SK-N-SH (cell line): Measurements from ENCODE around the gene CNIH3. TPM values are rescaled to one million over a fixed set of nuclear protein-coding genes. Genes with fewer than 3 reads are reported as not detected.

Source experiments
- CTCF ChIA-PET: fragments of 300-600, 350-600 bp; formaldehyde crosslinking; extraction: SDS; loops from one replicate; lab custom pipeline; 2021; lab: Yijun Ruan, JAX
- POLR2A ChIA-PET: fragments of 350-600 bp; sonication (Branson Sonifier 250); formaldehyde crosslinking; extraction: SDS; loops from one replicate; lab custom pipeline; 2020; ENCODE audit warnings: antibody characterized with exemption, inconsistent platforms; lab: Yijun Ruan, JAX
- DNase-seq: peaks from one replicate; pipeline ENCODE4 v3.0.0; 2012
- H2AFZ ChIP-seq: fragments of 200-600 bp; sonication (generic); 2 replicates; pipeline ENCODE4 v1.8.1; 2016; ENCODE audit warnings: antibody characterized with exemption, mild to moderate bottlenecking, low read depth
- H3F3A ChIP-seq: fragments of 200-600 bp; sonication (generic); replicated peaks from 2 replicates; pipeline ENCODE3; 2016; ENCODE audit warnings: antibody characterized with exemption, mild to moderate bottlenecking; ENCODE audit not compliant: insufficient read depth
- H3K27ac ChIP-seq, 2 experiments: fragments of 200-500 bp in 1 of 2; fragments of 200-600 bp in 1 of 2; sonication (Bioruptor generic) in 1 of 2; sonication (generic), shearing (Covaris generic) in 1 of 2; 2 replicates each; pipeline versions ENCODE4 v1.5.1 to v1.6.1; 2014 to 2016; ENCODE audit warnings: low read depth in 2 of 2, inconsistent platforms in 1 of 2, low read length in 1 of 2, mild to moderate bottlenecking in 1 of 2, mixed read lengths in 1 of 2
- H3K27me3 ChIP-seq: fragments of 200-600 bp; sonication (generic), shearing (Covaris generic); 2 replicates; pipeline ENCODE4 v1.6.1; 2016; ENCODE audit warnings: mixed run types; ENCODE audit not compliant: insufficient read depth
- H3K36me3 ChIP-seq, 2 experiments: fragments of 200-500 bp in 1 of 2; fragments of 200-600 bp in 1 of 2; sonication (Bioruptor generic) in 1 of 2; sonication (generic) in 1 of 2; replicated peaks in 1 of 2; 2 replicates each; pipeline versions ENCODE3 to v1.5.1; 2014 to 2016; ENCODE audit warnings: low read length in 1 of 2, mild to moderate bottlenecking in 1 of 2; ENCODE audit not compliant: insufficient read depth in 2 of 2, control insufficient read depth in 1 of 2
- H3K4me1 ChIP-seq, 2 experiments: fragments of 200-500 bp in 1 of 2; fragments of 200-600 bp in 1 of 2; sonication (Bioruptor generic) in 1 of 2; sonication (generic), shearing (Covaris generic) in 1 of 2; 2 replicates each; pipeline versions ENCODE4 v1.5.1 to v1.6.1; 2014 to 2016; ENCODE audit warnings: low read depth in 1 of 2, low read length in 1 of 2, mixed run types in 1 of 2; ENCODE audit not compliant: insufficient read depth in 2 of 2, control insufficient read depth in 1 of 2
- H3K4me2 ChIP-seq: fragments of 200-600 bp; sonication (generic), shearing (Covaris generic); 2 replicates; pipeline ENCODE4 v1.6.1; 2017; ENCODE audit warnings: mixed run types
- H3K4me3 ChIP-seq, 2 experiments: fragments of 200-500 bp in 1 of 2; fragments of 200-600 bp in 1 of 2; sonication (Bioruptor generic) in 1 of 2; sonication (generic), shearing (Covaris generic) in 1 of 2; 2 replicates each; pipeline versions ENCODE4 v1.5.1 to v1.8.1; 2014 to 2016; ENCODE audit warnings: low read depth in 2 of 2, inconsistent platforms in 1 of 2, low read length in 1 of 2, mild to moderate bottlenecking in 1 of 2, mixed read lengths in 1 of 2, moderate library complexity in 1 of 2
- H3K79me2 ChIP-seq: fragments of 200-600 bp; sonication (generic); 2 replicates; pipeline ENCODE4 v1.8.1; 2017; ENCODE audit warnings: mild to moderate bottlenecking; ENCODE audit not compliant: insufficient read depth
- H3K9ac ChIP-seq: fragments of 200-600 bp; sonication (generic); 2 replicates; pipeline ENCODE4 v1.6.1; 2017; ENCODE audit warnings: mixed run types
- H3K9me2 ChIP-seq: fragments of 200-600 bp; sonication (generic); 2 replicates; pipeline ENCODE4 v1.6.1; 2017; ENCODE audit warnings: mixed run types
- H3K9me3 ChIP-seq: fragments of 200-600 bp; sonication (generic); 2 replicates; pipeline ENCODE4 v1.6.1; 2017; ENCODE audit warnings: mixed run types, mild to moderate bottlenecking, moderate library complexity
- H4K20me1 ChIP-seq: fragments of 200-600 bp; sonication (generic); 2 replicates; pipeline ENCODE4 v1.6.1; 2017; ENCODE audit warnings: mild to moderate bottlenecking, mixed run types; ENCODE audit not compliant: insufficient read depth
- ELF1 ChIP-seq: IDR thresholded peaks from 2 replicates; pipeline ENCODE4 v1.4.0; 2012
- EP300 ChIP-seq, 2 experiments: IDR thresholded peaks; 2 replicates each; pipeline versions ENCODE4 v1.4.0 to v1.6.1; 2012; ENCODE audit warnings: borderline replicate concordance in 1 of 2, low read depth in 1 of 2, low read length in 1 of 2
- FOXJ3 ChIP-seq: sonication (generic); formaldehyde crosslinking; IDR thresholded peaks from 2 replicates; pipeline ENCODE4 v1.5.1; 2020; ENCODE audit warnings: mild to moderate bottlenecking, missing genetic modification reagents
- FOXM1 ChIP-seq: IDR thresholded peaks from 2 replicates; pipeline ENCODE4 v1.4.0; 2012; ENCODE audit warnings: low read depth, mild to moderate bottlenecking
- GABPA ChIP-seq: IDR thresholded peaks from 2 replicates; pipeline ENCODE4 v1.4.0; 2012; ENCODE audit warnings: low read depth, mild to moderate bottlenecking
- GATA2 ChIP-seq: sonication (generic); formaldehyde crosslinking; IDR thresholded peaks from 2 replicates; pipeline ENCODE4 v1.5.0; 2020; ENCODE audit warnings: mild to moderate bottlenecking, missing genetic modification reagents
- JUND ChIP-seq: IDR thresholded peaks from 2 replicates; pipeline ENCODE4 v1.4.0; 2012
- MXI1 ChIP-seq: IDR thresholded peaks from 2 replicates; pipeline ENCODE4 v1.6.1; 2012; ENCODE audit warnings: mild to moderate bottlenecking, low read depth, low read length, improper control_type of control experiment
- NFIC ChIP-seq: IDR thresholded peaks from 2 replicates; pipeline ENCODE4 v1.4.0; 2012; ENCODE audit warnings: borderline replicate concordance
- POLR2AphosphoS5 ChIP-seq: IDR thresholded peaks from 2 replicates; pipeline ENCODE4 v1.6.1; 2012; ENCODE audit warnings: low read depth, low read length
- RAD21 ChIP-seq: IDR thresholded peaks from 2 replicates; pipeline ENCODE4 v1.6.1; 2012; ENCODE audit warnings: mild to moderate bottlenecking, low read length
- RXRA ChIP-seq: IDR thresholded peaks from 2 replicates; pipeline ENCODE4 v1.4.0; 2012; ENCODE audit warnings: low read depth, mild to moderate bottlenecking, borderline replicate concordance
- TAF1 ChIP-seq: IDR thresholded peaks from 2 replicates; pipeline ENCODE4 v1.6.1; 2012; ENCODE audit warnings: low read depth, mild to moderate bottlenecking, low read length, moderate library complexity, borderline replicate concordance
- TCF12 ChIP-seq: IDR thresholded peaks from 2 replicates; pipeline ENCODE4 v1.4.0; 2012
- USF1 ChIP-seq: IDR thresholded peaks from 2 replicates; pipeline ENCODE4 v1.4.0; 2012; ENCODE audit warnings: low read depth, borderline replicate concordance
- WGBS: methylation state at CpG from one replicate; pipeline ENCODE4 v1.1.6; 2017; ENCODE audit warnings: low lambda C conversion rate; 5-methylcytosine and 5-hydroxymethylcytosine counted together
- polyA plus RNA-seq, 3 experiments: library from polyadenylated mRNA; depleted of rRNA; stranded (reverse); fragments of >200 nt; gene quantifications; 2 replicates each; pipeline ENCODE4 v1.2.3, GENCODE V29; 2012
- TF ChIP-seq, protein P1 (sequence below): fragments of 150-350 bp; IDR thresholded peaks from 2 replicates; pipeline ENCODE4 v1.6.1; 2017; ENCODE audit warnings: antibody characterized with exemption, low read length, low read depth, borderline replicate concordance
- TF ChIP-seq, protein P2 (sequence below): IDR thresholded peaks from 2 replicates; pipeline ENCODE4 v1.4.0; 2012; ENCODE audit warnings: low read depth

The CNIH3 gene
- polyA plus RNA-seq, 1 of the 3 experiments (the other 2 are of a cell fraction), result 18.8 TPM

GRCh38 chr1:224678168-224678567 is 62.1 kb downstream of the CNIH3 start:
- peaks cover 3% of the 10 kb centered on the region; the same call in 1 of the 2 replicates for H3K79me2 ChIP-seq
- no peak overlapping the region for H3K27ac ChIP-seq
- TF ChIP-seq EP300 (IDR thresholded peaks at IDR 0.05; ENCODE audit: borderline replicate concordance in 1 of 2, low read depth in 1 of 2, low read length in 1 of 2), result no peak
- TF ChIP-seq JUND, result no peak
- TF ChIP-seq TCF12, result no peak
- TF ChIP-seq, protein P1, sequence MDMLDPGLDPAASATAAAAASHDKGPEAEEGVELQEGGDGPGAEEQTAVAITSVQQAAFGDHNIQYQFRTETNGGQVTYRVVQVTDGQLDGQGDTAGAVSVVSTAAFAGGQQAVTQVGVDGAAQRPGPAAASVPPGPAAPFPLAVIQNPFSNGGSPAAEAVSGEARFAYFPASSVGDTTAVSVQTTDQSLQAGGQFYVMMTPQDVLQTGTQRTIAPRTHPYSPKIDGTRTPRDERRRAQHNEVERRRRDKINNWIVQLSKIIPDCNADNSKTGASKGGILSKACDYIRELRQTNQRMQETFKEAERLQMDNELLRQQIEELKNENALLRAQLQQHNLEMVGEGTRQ, result no peak
- TF ChIP-seq, protein P2, sequence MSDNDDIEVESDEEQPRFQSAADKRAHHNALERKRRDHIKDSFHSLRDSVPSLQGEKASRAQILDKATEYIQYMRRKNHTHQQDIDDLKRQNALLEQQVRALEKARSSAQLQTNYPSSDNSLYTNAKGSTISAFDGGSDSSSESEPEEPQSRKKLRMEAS, result no peak
- TF ChIP-seq GABPA, result no peak
- no peak for TF ChIP-seq GATA2 (CRISPR knock-in tag)
- no peak for TF ChIP-seq NFIC
- no peak for TF ChIP-seq RAD21
- no peak for TF ChIP-seq ELF1
- no peak for TF ChIP-seq TAF1
- TF ChIP-seq POLR2AphosphoS5, result no peak
- no peak for TF ChIP-seq RXRA
- no peak for TF ChIP-seq MXI1
- no peak for TF ChIP-seq USF1
- TF ChIP-seq, all 33 proteins: peak for 0
- no peak for DNase-seq
- Histone ChIP-seq H3K9me3 (no peaks in the 10 kb centered on the region), H3K9me2 (no peaks in the 10 kb centered on the region), H3K27me3 (no peaks in the 10 kb centered on the region), H3K4me3 (no peak overlapping the region), H2AFZ (no peak overlapping the region), H3K36me3 (peaks cover 3 to 9% of the 10 kb centered on the region in 2 experiments), H3K4me2 (no peak overlapping the region), H4K20me1 (peaks cover 4% of the 10 kb centered on the region; the same call in 1 of the 2 replicates), H3K9ac (no peak overlapping the region), H3F3A (no peaks in the 10 kb centered on the region), H3K4me1 (peaks cover 0 to 15% of the 10 kb centered on the region in 2 experiments; a peak in 2 of 4 replicates)
- ChIA-PET CTCF (interaction anchor here (2.3 kb wide), 1 partner anchor 34 kb away, joined by 6 read pairs; no protein-coding TSS in a partner anchor), POLR2A (no interaction called here)
- WGBS, result 87% methylated on average over 4 of the region's 4 CpGs

DNA sequence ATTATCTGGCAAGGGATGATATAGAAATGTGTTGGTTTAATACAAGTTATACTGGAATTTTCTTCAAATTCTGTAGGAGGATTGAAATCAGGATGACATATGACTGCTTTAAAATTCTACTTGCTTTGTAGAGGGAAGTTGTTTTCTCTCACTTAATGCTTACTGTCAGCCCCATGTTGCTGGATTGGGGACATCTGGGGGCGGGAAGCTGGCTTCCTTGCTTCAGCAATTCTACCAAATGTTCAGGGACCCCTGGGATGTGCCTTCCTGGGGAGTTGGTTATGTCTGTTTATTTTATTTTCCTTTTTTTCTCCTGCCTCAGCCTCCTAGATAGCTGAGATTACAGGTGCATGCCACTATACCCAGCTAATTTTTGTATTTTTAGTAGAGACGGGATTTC is 63.5 kb downstream of the CNIH3 start:
- TF ChIP-seq FOXM1 (no peak), GABPA (no peak), GATA2 (CRISPR knock-in tag) (no peak), FOXJ3 (CRISPR knock-in tag) (no peak)
- TF ChIP-seq, all 33 proteins: peak for 0
- 92% methylated on average over 2 of the region's 2 CpGs for WGBS
- Histone ChIP-seq H3K27ac (no peak overlapping the region), H3K4me1 (peaks cover 0 to 13% of the 10 kb centered on the region in 2 experiments; a peak in 2 of 4 replicates), H3K9ac (no peak overlapping the region), H3K36me3 (peaks cover 0 to 17% of the 10 kb centered on the region in 2 experiments), H2AFZ (no peak overlapping the region), H3K27me3 (no peaks in the 10 kb centered on the region), H3K4me3 (no peak overlapping the region), H4K20me1 (peaks cover 4% of the 10 kb centered on the region; the same call in 1 of the 2 replicates), H3K79me2 (peaks cover 3% of the 10 kb centered on the region; the same call in 1 of the 2 replicates), H3F3A (no peaks in the 10 kb centered on the region), H3K4me2 (no peak overlapping the region), H3K9me2 (no peaks in the 10 kb centered on the region), H3K9me3 (no peaks in the 10 kb centered on the region)
- POLR2A ChIA-PET, result no interaction called here
- no peak for DNase-seq
- CTCF ChIA-PET, result interaction anchor here (1.5 to 2.3 kb wide), 2 partner anchors 35 to 243 kb away, joined by 5 to 6 read pairs; no protein-coding TSS in a partner anchor
